Measurements from ENCODE around the gene CPSF3. TPM values are rescaled to one million over a fixed set of nuclear protein-coding genes. Genes with fewer than 3 reads are reported as not detected.
A peak's percentile ranks its signal among the peaks of the same experiment; 100 is the strongest.

CPSF3 gene
- total RNA-seq, 1 experiment from 2014 or later = 95.5 TPM

- no peak overlapping the region for H3K4me3 Mint-ChIP-seq
- H2AFZ ChIP-seq (ENCODE audit: low read length) = no peak overlapping the region
- no peak overlapping the region for H3K4ac ChIP-seq (ENCODE audit: low read depth, low read length)
- H2AK5ac ChIP-seq (ENCODE audit: insufficient read length, low read length) = no peak overlapping the region
- no CpG with 5 or more reads among the region's 30 CpGs for WGBS (ENCODE audit: extremely low coverage, insufficient read length, low lambda C conversion rate)
- no peak overlapping the region for H2BK20ac ChIP-seq (ENCODE audit: low read depth, low read length, poor library complexity, severe bottlenecking)
- no peaks in the 10 kb centered on the region for H3K79me2 ChIP-seq (ENCODE audit: insufficient read depth, low read length)
- H2BK120ac ChIP-seq (ENCODE audit: low read depth, low read length, poor library complexity, severe bottlenecking) = no peak overlapping the region
- no peaks in the 10 kb centered on the region for H3K9me3 ChIP-seq (ENCODE audit: control insufficient read depth, low read depth, low read length)
- no peak overlapping the region for H4K5ac ChIP-seq (ENCODE audit: insufficient read length, low read depth, low read length)
- H3K9me3 Mint-ChIP-seq = no peaks in the 10 kb centered on the region
- H3K4me1 Mint-ChIP-seq = peaks cover 7 to 12% of the 10 kb centered on the region in 2 experiments; a peak in 2 of 4 replicates
- no peak for TF ChIP-seq CTCF (conservative IDR thresholded peaks at IDR 0.05)
- no peak overlapping the region for H4K91ac ChIP-seq (ENCODE audit: insufficient read length, low read depth, low read length)
- H3K36me3 Mint-ChIP-seq (ENCODE audit: insufficient read depth in 1 of 3, low read depth in 3 of 3) = peaks cover 24 to 47% (median 41%) of the 10 kb centered on the region in 3 experiments
- H3K23me2 ChIP-seq (ENCODE audit: insufficient read length, low read depth, low read length, poor library complexity, severe bottlenecking) = no peaks in the 10 kb centered on the region
- H3K27me3 ChIP-seq (ENCODE audit: insufficient read depth, low read length) = no peaks in the 10 kb centered on the region
- no peaks in the 10 kb centered on the region for H3K79me1 ChIP-seq (ENCODE audit: insufficient read depth, low read depth, low read length, poor library complexity, severe bottlenecking)
- H3K9ac ChIP-seq (ENCODE audit: extremely low read depth, insufficient read length, low read length) = no peak overlapping the region
- no peak overlapping the region for H3K14ac ChIP-seq (ENCODE audit: insufficient read depth, low read length)
- H4K8ac ChIP-seq (replicated peaks; ENCODE audit: insufficient read length, low read depth, low read length) = no peak overlapping the region
- H3K56ac ChIP-seq (ENCODE audit: insufficient read length, low read depth, low read length) = no peak overlapping the region
- DNase-seq = peak; percentile 52
- H3T11ph ChIP-seq (ENCODE audit: low read length) = no peak overlapping the region
- H3K27ac ChIP-seq (ENCODE audit: insufficient read length, low read depth, low read length) = no peak overlapping the region
- no peaks in the 10 kb centered on the region for H3K27me3 Mint-ChIP-seq (ENCODE audit: low read depth)
- peak overlapping the region in 2 of 3 experiments; percentile 55 to 68; a peak in 4 of 7 replicates for H3K27ac Mint-ChIP-seq
- no peak overlapping the region for H3K23ac ChIP-seq (ENCODE audit: insufficient read length, low read depth, low read length)
- H2BK15ac ChIP-seq (ENCODE audit: low read depth, low read length) = no peak overlapping the region
- no peak overlapping the region for H2BK5ac ChIP-seq (ENCODE audit: insufficient read length, low read length)
- H3K18ac ChIP-seq (ENCODE audit: insufficient read length, low read depth, low read length) = no peak overlapping the region
- no peaks in the 10 kb centered on the region for H4K20me1 ChIP-seq (ENCODE audit: control insufficient read depth, insufficient read depth, insufficient read length)
- no peak overlapping the region for H3K4me2 ChIP-seq (ENCODE audit: insufficient read depth, insufficient read length, low read length)
- H2BK12ac ChIP-seq (ENCODE audit: insufficient read length, low read depth, low read length) = no peak overlapping the region
- peaks cover 6% of the 10 kb centered on the region; the same call in 1 of the 2 replicates for H3K4me1 ChIP-seq (ENCODE audit: insufficient read depth, low read length)
Observed at GRCh38 chr2:9378433-9379390, 44.7 kb upstream of the CPSF3 start.
